ENCODE measurements around the gene SOD2. TPM values are rescaled to one million over a fixed set of nuclear protein-coding genes. Genes with fewer than 3 reads are reported as not detected.
"Not testable (repeated sequence)": the region's sequence is repeated elsewhere in the genome, so short reads cannot be mapped to it uniquely, and the experiment has no call there.

Gene SOD2
- total RNA-seq, 1 donor: 775 TPM

DNA sequence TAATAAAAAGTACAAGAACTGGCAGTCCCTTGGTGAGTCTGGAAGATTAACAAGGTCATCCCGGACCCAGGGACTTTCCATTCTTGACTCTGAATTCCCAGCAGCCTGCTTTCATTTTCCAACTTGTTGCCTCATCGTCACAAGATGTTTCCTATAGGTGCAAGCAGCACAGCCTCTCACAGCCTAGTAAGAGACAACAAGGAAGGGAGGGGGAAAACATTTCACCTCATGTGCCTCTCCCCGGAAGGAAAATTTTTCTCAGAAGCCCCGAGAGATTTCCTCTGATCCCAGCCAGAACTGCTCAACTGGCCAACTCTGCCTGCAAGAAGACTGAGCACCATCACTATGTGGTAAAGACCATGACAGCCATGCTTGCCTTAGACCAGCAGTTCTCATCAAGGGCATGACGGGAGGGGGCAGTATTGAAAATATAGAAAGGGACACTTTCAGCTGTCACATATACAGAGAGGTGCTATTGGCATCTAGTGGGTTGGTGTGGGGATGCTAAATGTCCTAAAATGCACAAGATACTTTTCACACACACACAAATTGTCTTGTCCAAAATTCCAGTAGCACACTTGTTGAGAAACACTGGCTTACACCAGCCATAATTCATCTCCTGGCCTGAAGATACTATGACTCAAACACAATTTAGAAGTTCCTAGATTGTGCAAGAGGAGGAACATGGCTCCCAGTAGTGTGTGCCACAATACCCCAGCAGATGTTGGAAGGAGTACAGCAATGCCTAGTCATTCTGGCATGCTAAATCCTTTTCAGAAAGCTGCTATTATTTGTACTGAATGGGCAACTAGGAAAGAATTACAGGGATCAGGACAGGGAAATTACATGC is 23.4 kb upstream of the SOD2 start:
- peak overlapping the region; percentile 12 for H3K4me3 ChIP-seq (ENCODE audit: low read depth, low read length)
- TF ChIP-seq, protein P1, sequence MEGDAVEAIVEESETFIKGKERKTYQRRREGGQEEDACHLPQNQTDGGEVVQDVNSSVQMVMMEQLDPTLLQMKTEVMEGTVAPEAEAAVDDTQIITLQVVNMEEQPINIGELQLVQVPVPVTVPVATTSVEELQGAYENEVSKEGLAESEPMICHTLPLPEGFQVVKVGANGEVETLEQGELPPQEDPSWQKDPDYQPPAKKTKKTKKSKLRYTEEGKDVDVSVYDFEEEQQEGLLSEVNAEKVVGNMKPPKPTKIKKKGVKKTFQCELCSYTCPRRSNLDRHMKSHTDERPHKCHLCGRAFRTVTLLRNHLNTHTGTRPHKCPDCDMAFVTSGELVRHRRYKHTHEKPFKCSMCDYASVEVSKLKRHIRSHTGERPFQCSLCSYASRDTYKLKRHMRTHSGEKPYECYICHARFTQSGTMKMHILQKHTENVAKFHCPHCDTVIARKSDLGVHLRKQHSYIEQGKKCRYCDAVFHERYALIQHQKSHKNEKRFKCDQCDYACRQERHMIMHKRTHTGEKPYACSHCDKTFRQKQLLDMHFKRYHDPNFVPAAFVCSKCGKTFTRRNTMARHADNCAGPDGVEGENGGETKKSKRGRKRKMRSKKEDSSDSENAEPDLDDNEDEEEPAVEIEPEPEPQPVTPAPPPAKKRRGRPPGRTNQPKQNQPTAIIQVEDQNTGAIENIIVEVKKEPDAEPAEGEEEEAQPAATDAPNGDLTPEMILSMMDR (IDR thresholded peaks at IDR 0.05; ENCODE audit: insufficient read depth, low read depth, low read length): no peak
- peak; percentile 97 for DNase-seq (ENCODE audit: low read depth)

DNA sequence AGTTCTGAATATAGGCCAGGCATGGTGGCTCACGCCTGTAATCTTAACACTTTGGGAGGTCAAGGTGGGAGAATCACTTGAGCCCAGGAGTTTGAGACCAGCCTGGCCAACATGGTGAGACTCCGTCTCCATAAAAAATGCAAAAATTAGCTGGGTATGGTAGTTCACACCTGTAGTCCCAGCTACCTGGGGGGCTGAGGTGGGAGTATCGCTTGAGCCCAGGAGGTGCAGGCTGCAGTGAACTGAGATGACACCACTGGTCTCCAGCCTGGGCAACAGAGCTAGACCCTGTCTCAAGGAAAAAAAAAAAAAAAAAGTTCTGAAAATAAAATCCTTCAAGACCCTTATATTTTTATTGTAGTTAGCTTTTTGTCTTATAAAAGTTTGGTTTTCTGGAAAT is 22.6 kb upstream of the SOD2 start:
- H3K4me3 ChIP-seq (ENCODE audit: low read depth, low read length): no peak overlapping the region
- no peak for DNase-seq (ENCODE audit: low read depth)
- TF ChIP-seq, protein P1 (IDR thresholded peaks at IDR 0.05; ENCODE audit: insufficient read depth, low read depth, low read length): no peak

DNA sequence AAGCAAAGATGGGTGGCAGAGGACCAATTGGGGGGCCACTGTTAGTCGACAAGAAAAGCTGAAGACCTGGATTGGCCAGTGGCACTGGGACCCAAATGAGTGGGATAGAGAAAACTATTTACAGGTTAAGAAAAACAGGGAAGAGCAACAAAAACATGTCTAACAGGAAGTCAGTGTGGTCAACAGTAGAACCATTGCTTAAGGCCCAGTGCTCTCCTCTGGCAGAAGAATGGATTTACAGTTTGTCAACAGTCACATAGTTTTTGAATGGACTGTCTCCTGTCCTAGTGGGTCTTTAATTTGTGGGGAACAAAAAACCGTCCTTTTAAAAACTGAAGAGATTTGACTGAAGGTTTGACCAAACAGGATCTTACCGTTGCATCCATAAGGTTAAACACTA is 22.1 kb upstream of the SOD2 start:
- H3K4me3 ChIP-seq (ENCODE audit: low read depth, low read length): no peak overlapping the region
- DNase-seq (ENCODE audit: low read depth): peak; percentile 55
- TF ChIP-seq, protein P1 (IDR thresholded peaks at IDR 0.05; ENCODE audit: insufficient read depth, low read depth, low read length): no peak

DNA sequence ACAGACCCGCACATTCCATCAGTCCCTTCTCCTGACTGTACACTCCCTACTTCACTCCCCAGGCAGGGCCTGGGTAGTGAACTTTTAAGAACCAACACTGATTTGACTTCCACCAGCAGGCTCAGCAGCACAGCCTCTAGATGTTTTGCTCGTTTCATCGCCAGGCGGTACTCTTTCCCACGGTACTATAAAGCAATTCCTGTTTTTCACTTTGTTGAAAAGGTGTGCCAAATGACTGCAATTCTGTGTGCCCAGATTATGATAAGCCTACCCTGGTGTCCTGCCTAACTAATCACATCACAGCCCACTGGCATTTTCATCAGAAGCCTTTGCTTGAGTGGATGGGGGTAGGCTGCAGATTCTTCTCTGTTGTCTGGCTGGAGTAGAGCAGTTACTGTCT is 21.4 kb upstream of the SOD2 start:
- H3K4me3 ChIP-seq (ENCODE audit: low read depth, low read length): no peak overlapping the region
- TF ChIP-seq, protein P1 (IDR thresholded peaks at IDR 0.05; ENCODE audit: insufficient read depth, low read depth, low read length): no peak
- no peak for DNase-seq (ENCODE audit: low read depth)

DNA sequence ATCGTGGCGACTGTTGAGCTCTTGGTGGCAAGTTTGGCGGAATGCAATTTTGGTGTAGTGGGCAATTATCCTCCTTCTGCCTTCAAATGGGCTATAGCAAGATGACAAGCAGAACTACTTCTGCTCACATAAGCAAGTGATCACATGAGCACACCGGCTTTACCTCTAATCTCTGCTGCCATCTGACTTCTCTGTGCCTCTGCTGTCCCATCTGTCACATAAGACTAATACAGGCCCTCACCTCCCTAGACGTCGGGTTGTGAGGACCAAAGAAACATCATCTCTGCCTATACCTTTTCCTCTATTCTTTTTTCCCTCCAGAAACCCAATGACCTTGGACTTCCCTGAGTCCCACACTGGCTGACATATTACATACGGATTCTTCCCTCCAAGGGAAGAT is 20.9 kb upstream of the SOD2 start:
- H3K4me3 ChIP-seq (ENCODE audit: low read depth, low read length): no peak overlapping the region
- no peak for DNase-seq (ENCODE audit: low read depth)
- TF ChIP-seq, protein P1 (IDR thresholded peaks at IDR 0.05; ENCODE audit: insufficient read depth, low read depth, low read length): no peak

DNA sequence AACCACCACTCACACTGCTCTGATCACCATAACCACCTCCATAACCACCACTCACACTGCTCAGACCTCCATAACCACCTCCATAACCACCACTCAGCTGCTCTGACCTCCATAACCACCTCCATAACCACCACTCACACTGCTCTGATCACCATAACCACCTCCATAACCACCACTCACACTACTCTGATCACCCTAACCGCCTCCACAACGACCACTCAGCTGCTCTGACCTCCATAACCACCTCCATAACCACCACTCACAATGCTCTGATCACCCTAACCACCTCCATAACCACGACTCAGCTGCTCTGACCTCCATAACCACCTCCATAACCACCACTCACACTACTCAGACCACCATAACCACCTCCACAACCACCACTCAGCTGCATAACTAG is 19.3 kb upstream of the SOD2 start:
- H3K4me3 ChIP-seq (ENCODE audit: low read depth, low read length); DNase-seq (ENCODE audit: low read depth): not testable (repeated sequence)

DNA sequence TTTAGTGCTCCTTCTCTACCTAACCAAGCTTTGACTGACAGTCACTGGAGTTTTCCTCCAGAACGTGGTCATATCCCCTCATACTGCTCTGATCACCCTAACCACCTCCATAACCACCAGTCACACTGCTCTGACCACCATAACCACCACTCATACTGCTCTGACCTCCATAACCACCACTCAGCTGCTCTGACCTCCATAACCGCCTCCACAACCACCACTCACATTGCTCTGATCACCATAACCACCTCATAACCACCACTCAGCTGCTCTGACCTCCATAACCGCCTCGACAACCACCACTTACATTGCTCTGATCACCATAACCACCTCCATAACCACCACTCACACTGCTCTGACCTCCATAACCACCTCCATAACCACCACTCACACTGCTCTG is 17.6 kb upstream of the SOD2 start:
- H3K4me3 ChIP-seq (ENCODE audit: low read depth, low read length); DNase-seq (ENCODE audit: low read depth): not testable (repeated sequence)

DNA sequence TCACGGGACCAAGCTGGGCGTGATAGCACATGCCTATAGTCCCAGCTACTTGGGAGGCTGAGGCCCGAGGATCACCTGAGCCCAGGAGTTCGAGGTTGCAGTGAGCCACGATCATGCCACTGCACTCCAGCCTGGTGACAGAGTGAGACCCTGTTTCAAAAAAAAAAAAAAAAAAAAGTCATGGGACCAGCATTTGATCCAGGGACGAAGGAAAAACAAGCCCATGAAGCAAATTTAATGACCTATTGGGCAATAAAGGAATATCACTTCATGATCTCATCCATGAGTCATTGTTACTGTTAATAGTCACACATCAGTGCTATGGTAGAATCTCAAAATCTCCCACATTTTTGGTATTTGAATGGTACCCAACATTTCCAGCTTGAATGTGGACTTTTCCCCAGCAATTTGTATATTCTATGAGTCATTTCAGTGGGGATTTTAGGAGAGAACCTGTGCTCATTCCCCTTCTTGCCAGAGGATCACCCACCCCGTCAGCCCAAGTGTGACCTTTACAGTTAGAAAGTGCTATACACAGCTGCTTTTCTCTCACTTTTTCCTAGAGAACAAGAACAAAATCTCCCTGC is 8.5 kb upstream of the SOD2 start:
- TF ChIP-seq, protein P1 (IDR thresholded peaks at IDR 0.05; ENCODE audit: insufficient read depth, low read depth, low read length): no peak
- no peak overlapping the region for H3K4me3 ChIP-seq (ENCODE audit: low read depth, low read length)
- DNase-seq (ENCODE audit: low read depth): peak; percentile 94

Data from fibroblast of villous mesenchyme (primary cell).